ENCODE data around the gene PPIP5K1.

DNA sequence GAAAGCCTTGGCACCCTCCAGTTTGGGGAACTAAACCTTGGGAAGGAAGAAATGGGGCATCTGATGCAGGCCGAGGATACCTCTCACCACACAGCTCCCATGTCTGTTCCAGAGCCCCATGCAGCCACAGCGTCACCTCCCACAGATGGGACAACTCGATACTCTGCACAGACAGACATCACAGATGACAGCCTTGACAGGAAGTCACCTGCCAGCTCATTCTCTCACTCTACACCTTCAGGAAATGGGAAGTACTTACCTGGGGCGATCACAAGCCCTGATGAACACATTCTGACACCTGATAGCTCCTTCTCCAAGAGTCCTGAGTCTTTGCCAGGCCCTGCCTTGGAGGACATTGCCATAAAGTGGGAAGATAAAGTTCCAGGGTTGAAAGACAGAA, 64.9 kb downstream of the PPIP5K1 start:
- TF ChIP-seq, protein P1, sequence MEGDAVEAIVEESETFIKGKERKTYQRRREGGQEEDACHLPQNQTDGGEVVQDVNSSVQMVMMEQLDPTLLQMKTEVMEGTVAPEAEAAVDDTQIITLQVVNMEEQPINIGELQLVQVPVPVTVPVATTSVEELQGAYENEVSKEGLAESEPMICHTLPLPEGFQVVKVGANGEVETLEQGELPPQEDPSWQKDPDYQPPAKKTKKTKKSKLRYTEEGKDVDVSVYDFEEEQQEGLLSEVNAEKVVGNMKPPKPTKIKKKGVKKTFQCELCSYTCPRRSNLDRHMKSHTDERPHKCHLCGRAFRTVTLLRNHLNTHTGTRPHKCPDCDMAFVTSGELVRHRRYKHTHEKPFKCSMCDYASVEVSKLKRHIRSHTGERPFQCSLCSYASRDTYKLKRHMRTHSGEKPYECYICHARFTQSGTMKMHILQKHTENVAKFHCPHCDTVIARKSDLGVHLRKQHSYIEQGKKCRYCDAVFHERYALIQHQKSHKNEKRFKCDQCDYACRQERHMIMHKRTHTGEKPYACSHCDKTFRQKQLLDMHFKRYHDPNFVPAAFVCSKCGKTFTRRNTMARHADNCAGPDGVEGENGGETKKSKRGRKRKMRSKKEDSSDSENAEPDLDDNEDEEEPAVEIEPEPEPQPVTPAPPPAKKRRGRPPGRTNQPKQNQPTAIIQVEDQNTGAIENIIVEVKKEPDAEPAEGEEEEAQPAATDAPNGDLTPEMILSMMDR (conservative IDR thresholded peaks at IDR 0.05; ENCODE audit: low read length) = no peak
- TF ChIP-seq EZH2phosphoT487 (IDR thresholded peaks at IDR 0.05; ENCODE audit: borderline replicate concordance, low read depth, low read length) = no peak
